GM21825 (cell line): ENCODE data around the gene CTNNA3.
A peak's percentile ranks its signal among the peaks of the same experiment; 100 is the strongest.

Source experiments
- ATAC-seq: cut with Tn5 transposase; IDR thresholded peaks from one replicate; pipeline ENCODE4 v1.9.1; 2021; ENCODE audit warnings: mild to moderate bottlenecking, moderate library complexity; ENCODE audit not compliant: unreplicated experiment

CTNNA3 gene

DNA sequence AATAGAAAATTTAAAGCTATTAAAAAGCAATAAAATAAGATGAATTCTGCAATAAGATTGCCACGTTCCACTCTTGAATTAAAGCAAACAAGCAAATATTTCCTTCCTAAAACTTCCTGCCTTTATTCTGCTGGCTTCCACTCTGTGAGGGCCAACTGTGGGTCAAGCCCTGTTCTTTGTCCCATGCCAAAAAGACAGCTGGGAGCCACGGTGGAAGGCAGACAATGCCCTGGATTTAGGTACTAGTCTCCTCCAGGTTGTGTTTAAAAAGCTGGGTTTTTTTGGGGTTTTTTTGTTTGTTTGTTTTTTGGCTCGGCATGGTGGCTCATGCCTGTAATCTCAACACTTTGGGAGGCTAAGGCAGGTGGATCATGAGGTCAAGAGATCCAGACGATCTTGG is 731.0 kb downstream of the CTNNA3 start:
- no peak for ATAC-seq

DNA sequence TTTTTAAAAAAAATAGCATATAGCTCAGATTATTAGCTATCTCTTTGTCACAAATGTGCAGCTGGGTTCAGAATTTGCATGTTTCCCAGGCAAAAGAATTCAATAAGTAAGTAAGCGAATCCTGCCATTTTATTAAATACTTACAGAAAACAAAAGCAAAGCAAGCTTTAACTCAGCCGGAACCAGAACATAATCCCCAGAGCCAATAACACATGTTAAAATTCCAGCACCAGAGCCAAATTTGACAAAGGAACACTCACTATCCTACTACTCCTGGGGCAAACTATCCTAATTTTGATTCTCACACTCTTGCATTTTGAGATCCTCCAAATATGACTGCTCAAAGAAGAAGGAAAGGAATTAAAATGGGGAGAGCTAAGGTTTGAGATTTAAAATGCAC is 737.5 kb downstream of the CTNNA3 start:
- ATAC-seq = no peak

DNA sequence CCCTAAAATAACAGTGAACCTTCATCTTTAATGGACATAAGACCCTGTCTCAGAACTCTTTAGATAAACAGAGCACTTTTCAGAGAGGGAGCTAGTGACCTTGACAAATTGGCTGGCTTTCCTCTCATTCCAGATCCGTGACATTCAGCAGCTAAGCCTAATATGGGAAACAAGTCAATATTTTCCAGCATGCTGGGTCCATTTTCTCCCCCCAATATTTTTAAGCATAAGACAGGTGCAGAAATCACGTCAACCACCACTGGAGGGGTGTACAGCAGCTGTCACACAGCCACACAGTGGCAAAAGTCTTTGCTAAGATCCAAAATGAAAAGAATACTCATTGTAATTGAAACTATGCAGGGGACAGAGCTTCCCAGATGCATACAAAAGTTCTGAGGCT is 744.1 kb downstream of the CTNNA3 start:
- no peak for ATAC-seq

DNA sequence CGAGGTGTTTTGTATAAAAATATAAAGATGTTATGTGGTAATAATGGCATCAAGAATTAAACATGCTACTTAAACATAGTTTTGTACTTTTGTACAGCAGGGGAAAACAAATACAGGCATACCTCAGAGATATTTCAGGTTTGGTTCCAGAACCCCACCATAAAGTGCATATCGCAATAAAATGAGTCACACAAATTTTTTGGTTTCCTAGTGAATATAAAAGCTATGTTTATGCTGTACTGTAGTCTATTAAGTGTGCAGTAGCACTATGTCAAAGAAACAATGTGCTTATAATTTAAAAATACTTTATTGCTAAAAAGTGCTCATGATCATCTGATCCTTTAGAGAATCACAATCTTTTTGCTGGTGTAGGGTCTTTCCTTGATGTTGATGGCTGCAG is 752.4 kb downstream of the CTNNA3 start:
- ATAC-seq = no peak

DNA sequence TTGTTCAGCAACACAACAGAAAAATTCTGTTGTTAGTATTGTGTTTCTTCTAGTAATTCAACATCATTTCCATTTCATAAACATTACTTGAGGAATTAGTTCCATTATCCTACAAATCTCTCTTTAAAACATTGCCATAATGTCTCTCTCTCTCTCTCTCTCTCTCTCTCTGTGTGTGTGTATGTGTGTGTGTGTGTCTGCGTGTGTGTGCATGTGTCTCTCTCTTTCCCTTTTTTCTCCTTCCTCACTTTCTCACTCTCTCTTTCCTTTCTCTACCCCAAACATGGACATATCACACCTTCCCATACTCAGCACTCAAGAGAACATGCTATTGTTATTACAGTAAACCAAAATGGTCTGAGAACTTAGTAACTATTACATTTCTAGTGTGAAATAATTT is 753.6 kb downstream of the CTNNA3 start:
- no peak for ATAC-seq

DNA sequence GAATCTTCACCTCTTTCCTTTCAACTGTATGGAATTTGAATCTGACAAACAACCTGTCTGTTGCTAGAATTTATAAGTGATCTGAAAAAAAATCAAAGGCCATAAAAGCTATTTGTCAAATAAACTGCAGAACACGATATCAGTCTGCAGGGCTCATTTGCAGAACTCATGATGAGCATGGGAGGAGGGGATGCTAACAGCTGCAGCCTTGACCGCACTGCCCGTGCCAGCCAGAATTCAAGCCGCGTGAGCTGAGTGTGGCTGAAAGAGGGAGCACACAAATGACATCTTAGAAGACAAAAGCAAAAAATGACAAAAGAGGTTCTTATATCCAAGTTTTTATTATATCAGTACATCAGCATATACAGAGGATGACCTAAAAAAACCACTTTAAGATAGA is 754.5 kb downstream of the CTNNA3 start:
- no peak for ATAC-seq

DNA sequence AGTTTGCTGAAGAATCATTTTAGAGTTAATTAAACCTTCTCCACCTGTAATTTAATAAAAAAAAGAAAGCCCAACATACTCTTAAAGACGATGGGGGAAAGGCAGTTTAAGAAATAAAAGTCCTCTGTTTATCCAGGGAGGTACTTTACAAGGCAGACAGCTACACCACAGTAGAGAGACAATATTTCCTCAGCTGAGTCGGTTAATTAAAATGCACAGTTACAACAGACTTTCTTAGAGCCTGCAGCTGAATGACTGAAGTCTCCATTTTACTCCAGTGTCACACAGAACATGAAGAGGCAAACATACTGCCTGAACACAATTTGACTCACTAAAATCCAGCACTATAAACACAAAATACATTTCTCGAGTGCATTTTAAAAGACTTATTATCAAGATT is 755.0 kb downstream of the CTNNA3 start:
- ATAC-seq = no peak

DNA sequence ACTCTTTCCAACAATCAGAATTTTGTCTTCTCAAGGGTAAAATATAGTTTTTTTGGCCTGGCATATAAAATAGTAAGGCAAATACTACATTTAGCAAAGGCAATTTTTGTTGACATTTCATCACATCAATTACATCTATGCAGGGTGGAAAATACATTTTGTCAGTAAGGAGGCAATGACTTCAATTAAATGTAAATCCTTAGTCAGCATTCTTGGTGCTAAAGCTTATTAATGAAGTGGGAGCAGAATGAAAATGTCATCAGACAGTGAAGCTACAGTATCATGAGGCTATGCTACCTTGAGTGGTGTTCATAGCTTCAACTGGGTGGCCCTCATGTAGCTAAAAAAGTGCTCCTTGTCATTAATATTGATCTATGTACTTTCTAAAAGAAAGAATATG is 761.3 kb downstream of the CTNNA3 start:
- ATAC-seq = no peak

DNA sequence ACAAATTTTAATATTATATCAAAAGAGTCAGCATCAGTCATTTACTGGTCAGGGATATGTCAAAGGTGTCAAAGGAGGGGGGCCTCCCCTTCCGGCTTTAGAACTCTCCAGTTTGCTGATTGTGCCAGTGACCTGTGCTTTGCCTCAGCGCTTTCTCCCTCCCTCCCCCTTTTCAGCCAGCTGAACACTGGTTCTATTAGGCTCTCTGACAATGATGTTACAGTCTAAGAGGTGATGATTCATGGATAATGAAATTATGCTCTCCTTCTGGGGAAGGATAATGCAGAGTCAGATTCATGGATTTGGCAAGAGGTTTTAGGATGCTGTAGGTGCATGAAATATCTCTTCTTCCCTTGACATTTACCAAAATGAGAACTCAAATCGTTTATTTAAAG is 764.0 kb downstream of the CTNNA3 start:
- no peak for ATAC-seq

DNA sequence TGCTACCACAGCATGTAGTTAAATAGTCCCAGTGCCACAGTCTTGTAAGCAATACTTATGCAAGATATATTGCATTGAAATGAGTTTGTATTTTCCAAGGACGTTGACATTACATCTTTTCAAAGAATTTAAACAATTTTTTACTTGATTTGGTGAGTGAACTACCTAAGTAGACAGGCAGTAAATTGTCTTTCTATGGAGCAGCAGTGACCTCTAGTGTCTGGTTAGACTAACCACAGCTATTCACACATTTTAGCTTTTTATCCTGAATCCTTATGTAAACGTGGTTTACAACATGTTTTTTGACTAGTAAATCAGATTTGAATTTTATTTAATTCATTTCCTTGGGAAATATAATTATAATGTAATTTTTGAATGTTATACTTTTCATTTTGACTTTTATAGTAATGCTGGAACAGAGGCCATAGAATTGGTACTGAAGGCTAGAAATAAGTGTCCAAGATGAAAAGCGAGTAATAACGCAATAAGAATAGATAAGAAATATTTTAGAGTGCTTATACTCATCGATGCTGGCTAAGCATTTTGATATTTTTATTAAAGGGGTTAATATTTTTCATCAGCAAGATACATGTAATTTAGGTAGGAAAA is 764.6 kb downstream of the CTNNA3 start:
- peak; percentile 70 for ATAC-seq

DNA sequence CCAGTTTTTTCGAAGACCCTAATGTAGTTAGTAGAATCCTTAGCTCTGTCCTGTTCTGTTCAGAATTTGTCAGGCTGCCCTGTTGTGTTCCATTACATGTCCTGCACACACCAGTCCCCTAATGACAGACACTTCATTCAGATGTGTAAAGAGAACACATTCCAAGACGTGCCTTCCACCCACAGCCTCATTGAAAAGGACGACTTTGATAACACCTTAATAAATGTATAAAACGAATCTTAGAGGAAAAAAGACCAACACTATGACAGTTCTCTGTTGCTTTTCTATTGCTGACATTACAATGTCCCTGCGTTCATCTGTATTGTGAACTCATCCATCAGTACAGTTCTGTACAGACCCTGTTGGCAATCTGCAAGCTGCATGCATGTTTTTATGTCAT is 766.6 kb downstream of the CTNNA3 start:
- no peak for ATAC-seq

DNA sequence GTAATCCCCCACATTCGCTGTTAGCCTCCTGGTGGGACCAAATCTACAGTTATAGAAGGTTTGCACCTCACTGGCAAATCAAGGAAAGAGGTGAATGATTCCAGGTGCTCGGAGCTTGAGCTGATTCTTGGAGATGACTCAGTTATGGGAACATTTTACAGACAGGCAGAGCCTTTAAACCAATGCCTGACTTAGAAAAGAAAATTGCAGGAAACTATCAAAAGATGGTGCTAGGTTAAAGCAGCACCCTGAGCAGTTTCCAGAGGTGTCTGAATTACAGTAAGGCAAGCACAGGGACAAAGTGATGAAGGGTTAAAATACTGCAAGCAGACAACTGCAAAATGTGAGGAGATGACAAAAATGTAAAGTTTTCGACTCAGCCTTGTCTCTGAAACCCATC is 767.2 kb downstream of the CTNNA3 start:
- ATAC-seq = no peak

DNA sequence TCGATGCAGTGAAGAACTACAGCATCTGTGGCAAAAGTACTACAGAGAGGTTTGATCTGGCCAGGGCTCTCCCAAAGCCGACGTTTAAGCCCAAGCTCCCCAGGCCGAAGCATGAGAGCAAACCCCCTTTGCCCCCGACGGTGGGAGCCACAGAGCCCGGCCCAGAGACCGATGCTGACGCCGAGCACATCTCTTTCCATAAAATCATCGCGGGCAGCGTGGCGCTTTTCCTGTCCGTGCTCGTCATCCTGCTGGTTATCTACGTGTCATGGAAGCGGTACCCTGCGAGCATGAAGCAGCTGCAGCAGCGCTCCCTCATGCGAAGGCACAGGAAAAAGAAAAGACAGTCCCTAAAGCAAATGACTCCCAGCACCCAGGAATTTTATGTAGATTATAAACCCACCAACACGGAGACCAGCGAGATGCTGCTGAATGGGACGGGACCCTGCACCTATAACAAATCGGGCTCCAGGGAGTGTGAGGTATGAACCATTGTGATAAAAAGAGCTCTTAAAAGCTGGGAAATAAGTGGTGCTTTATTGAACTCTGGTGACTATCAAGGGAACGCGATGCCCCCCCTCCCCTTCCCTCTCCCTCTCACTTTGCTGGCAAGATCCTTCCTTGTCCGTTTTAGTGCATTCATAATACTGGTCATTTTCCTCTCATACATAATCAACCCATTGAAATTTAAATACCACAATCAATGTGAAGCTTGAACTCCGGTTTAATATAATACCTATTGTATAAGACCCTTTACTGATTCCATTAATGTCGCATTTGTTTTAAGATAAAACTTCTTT is 767.8 kb downstream of the CTNNA3 start:
- no peak for ATAC-seq

DNA sequence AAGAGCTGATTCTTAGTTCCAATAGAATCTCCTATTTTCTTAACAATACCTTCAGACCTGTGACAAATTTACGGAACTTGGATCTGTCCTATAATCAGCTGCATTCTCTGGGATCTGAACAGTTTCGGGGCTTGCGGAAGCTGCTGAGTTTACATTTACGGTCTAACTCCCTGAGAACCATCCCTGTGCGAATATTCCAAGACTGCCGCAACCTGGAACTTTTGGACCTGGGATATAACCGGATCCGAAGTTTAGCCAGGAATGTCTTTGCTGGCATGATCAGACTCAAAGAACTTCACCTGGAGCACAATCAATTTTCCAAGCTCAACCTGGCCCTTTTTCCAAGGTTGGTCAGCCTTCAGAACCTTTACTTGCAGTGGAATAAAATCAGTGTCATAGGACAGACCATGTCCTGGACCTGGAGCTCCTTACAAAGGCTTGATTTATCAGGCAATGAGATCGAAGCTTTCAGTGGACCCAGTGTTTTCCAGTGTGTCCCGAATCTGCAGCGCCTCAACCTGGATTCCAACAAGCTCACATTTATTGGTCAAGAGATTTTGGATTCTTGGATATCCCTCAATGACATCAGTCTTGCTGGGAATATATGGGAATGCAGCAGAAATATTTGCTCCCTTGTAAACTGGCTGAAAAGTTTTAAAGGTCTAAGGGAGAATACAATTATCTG is 768.6 kb downstream of the CTNNA3 start:
- no peak for ATAC-seq

DNA sequence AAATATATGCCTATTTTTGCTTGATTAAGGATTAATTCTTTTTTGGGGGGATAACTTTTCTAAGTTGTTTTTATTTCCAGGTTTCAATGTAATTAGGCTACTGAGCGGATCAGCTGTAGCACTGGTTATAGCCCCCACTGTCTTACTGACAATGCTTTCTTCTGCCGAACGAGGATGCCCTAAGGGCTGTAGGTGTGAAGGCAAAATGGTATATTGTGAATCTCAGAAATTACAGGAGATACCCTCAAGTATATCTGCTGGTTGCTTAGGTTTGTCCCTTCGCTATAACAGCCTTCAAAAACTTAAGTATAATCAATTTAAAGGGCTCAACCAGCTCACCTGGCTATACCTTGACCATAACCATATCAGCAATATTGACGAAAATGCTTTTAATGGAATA is 769.2 kb downstream of the CTNNA3 start:
- ATAC-seq = no peak

DNA sequence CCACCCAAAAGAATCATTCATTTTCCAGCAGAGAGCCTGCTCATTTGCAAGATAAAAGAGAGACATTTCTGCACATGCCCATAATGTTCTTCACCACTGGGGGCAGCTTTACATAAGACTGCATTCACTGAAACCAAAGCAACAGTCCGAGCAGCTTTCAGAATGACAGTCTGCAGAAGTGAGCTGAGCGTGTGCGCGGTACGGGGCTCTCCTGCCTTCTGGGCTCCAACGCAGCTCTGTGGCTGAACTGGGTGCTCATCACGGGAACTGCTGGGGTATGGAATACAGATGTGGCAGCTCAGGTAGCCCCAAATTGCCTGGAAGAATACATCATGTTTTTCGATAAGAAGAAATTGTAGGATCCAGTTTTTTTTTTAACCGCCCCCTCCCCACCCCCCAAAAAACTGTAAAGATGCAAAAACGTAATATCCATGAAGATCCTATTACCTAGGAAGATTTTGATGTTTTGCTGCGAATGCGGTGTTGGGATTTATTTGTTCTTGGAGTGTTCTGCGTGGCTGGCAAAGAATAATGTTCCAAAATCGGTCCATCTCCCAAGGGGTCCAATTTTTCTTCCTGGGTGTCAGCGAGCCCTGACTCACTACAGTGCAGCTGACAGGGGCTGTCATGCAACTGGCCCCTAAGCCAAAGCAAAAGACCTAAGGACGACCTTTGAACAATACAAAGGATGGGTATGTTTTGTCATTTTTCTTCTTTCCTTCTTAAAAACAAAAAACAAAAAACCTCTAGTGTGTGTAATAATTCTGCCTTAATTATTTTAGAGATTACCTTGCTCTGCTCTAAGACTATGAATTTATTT is 769.9 kb downstream of the CTNNA3 start, which contains the start of gene LRRTM3:
LRRTM3 (plus strand) TSS at position 141 of the 820 bp plus-strand sequence.
- peak; percentile 100 for ATAC-seq

DNA sequence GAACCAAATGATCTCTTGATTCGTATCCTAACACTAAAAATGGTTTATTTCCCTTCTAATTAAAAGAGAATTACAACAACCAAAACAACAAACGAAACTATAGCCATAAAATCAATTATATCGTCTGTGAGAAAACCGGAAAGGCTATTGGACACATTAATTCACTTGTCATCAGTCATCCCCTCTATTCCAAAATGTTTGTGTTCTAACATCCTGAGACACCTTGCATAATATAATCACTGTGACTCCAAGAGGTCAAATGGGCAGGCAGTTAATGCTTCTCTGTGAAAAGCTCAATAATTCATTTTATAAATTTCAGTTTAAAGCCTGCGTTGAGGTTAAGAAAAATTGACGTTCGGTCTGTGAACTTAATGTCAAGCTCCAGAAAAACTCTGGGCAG is 770.6 kb downstream of the CTNNA3 start:
- ATAC-seq = no peak

DNA sequence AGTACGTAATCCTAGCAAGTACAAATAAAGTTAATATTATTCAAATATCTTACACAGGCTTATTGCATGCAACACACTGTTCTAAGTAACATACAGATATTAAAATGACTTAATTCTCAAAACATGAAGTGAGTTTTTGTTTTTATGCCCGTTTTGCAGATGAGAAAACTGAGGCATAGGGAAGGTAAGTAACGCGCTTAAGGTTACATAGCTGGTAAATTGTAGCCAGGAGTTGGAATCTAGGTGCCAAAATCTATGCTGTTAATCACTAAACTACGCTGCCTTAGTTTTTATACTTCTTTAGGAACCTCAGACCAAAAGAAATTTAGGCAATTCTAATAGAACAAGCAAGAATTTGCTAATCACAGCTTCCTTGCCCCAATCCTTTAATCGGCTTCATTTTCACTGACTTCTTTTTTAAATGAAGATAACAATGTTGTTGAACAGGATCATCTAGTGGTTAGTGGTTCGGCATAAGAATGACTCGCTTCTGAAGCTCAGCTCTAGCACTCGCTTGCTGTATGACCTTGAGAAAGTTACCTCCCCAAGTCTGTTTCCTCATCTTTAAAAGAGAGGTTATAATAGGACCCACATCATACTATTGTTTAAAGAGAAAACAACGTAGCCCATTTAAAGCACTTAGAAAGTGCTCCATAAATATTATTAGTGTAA is 771.2 kb downstream of the CTNNA3 start:
- ATAC-seq = no peak

DNA sequence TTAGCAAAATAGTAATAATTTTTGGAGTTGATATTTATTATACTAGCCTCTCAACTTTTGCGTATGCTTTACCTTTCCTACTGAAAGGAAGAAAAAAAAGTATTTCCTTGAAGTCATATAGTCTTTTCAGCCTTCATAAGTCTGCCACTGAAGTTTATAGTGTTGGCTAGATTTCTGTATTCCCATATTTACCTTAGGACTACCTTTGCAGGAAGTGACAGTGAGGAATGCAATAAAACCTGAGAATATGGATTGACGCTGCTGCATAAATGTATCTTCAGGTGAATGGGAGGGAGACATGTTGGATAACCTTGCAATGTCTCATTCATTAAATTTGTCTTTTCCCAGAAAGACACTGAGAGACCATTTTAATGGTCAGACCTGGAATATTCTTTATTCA is 776.7 kb downstream of the CTNNA3 start:
- no peak for ATAC-seq

DNA sequence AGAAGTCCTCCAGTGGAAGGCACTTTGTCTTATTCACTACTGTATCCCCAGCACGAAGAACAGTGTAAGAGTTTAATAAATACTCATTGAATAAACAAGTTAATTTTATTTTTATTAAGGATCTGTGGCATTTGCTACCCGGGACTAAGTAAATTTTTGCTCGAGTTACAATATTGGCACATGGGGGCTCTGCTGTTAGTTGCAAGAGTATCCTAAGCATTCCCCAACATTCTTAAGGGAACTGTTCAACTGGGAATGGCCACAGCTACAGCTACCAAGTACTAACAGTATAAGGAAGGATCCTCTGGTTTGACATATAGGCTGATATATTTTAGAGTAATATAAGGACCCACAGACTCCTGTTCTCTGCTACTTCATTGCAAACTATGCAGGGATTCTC is 778.9 kb downstream of the CTNNA3 start:
- no peak for ATAC-seq

DNA sequence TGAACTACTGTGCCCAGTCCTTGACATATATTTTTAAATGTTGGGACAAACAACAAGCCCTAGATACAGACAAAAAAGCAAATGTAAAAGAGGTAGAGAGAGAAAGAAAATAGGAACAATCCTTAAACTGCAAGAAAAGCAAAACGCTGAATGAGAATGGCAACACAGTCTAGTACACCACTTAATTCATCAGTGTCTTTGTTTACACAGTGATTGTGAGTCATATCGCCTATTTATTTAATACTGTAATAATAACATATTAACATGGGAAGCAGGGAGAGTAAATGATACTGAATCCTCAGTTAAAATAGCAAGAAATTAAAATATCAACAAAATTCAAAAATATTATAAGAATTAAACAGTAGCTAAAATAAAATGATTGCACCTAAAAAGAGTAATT is 780.0 kb downstream of the CTNNA3 start:
- ATAC-seq = no peak
